Epidermal melanocyte (primary cell): ENCODE measurements around the gene PLPP7.
"Not testable (repeated sequence)": the region's sequence is repeated elsewhere in the genome, so short reads cannot be mapped to it uniquely, and the experiment has no call there.

ENCODE experiments used
- DNase-seq: peaks from one replicate; pipeline ENCODE4 v3.0.0; 2011; ENCODE audit warnings: low spot score; ENCODE audit not compliant: insufficient read length

PLPP7 gene

GRCh38 chr9:131289301-131290035 lies at the start of gene PLPP7:
Gene PLPP7 (plus strand): TSS chr9:131289723. CDS start chr9:131289998, 275 bp downstream.
- DNase-seq, result peak; percentile 91

DNA sequence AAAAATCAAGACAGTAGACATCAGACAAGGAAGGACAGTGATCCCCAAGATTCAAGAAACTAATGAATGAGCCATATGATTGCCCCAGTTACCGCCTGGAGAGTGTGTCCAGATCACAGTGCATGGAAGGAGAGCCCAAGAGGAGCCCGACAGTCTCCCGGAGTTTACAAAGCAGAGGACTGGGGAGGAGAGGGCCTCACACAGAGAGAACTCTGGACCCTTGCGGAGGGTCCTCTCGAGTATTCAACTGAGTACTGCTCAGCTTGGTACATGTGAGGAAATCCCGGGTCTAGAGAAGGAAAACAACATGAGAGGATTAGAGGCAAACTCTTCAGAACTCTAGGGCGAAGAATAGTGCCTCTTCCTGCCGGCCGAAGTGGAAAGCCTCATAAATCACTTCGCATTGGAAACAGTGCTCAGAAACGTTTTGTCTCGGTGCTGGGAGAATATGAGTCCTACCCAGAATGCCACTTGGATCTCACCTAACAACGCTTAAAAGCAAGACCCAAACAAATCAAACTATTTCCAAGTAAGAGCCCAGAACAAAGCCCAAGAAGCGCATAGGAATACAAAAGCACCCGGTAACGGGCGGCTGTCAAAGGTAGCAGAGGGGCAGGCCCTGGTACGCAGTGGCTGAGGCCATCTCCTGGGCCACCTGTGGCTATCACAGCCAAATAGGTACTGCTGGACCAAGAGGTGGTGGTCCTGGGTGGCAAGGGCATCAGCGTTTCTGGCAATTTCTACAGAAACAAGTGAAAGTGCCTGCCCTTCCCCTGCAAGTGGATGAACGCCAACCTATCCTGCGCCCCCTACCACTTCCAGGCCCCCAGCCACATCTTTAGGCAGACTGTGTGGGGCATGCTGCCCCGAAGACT lies 49.2 kb upstream of the PLPP7 start:
- no peak for DNase-seq

- DNase-seq, result not testable (repeated sequence)
Measured at GRCh38 chr9:131244331-131244730, 45.2 kb upstream of the PLPP7 start.

- no peak for DNase-seq
Measured at GRCh38 chr9:131246618-131247017, 42.9 kb upstream of the PLPP7 start.

DNA sequence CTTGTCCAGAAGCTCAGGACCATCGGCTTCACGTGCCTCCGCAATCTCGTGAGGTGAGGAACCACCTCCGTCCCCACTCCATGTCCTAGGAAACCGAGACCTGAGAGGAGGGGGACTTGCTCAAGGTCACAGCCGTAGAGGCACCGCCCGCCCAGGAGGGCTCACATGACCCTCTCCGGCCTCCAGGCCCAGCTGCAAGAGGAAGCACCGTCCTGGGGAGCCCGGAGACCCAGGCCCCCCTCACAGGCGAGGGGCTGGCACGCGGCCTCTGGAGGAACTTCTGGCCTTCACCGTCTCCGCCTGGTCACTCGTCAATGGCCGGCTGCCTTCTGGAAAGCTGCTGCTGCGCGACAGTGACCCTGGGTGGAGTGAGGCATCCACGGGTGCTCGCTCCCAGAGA lies 37.4 kb upstream of the PLPP7 start:
- DNase-seq, result no peak

DNA sequence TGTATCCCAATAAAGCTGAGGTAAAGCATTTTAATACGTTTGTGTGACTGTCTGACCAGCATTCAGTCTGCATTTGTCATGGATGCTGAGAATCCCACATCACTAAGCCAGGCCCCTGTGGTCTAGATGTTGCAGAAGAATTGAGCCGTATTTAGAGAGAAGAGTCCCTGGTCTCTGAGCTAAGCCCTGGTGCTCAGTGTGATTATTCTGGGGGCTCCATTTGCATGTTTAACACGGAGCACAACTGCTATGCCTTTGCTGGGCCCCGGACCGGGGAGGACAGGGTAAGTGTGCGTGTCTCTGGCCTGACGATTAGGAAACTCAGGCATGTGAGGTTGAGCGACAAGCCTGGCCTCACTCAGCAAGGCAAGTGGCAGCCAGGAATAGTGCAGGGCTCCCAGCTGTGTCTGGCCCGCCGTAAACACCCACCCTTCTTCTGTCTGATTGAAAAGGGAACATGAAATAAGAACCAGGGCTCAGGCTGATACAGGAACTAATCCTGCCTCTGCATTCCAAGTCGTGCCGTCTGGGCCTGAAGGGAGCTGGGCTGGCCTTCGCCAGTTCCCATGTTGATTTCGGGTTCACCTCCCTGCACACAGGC lies 35.5 kb upstream of the PLPP7 start:
- DNase-seq, result peak; percentile 16

GRCh38 chr9:131254626-131255025 lies 34.9 kb upstream of the PLPP7 start:
- DNase-seq, result no peak

- no peak for DNase-seq
Measured at GRCh38 chr9:131255676-131256197, 33.8 kb upstream of the PLPP7 start.

GRCh38 chr9:131257266-131258025 lies 32.1 kb upstream of the PLPP7 start:
- DNase-seq, result peak; percentile 8

DNA sequence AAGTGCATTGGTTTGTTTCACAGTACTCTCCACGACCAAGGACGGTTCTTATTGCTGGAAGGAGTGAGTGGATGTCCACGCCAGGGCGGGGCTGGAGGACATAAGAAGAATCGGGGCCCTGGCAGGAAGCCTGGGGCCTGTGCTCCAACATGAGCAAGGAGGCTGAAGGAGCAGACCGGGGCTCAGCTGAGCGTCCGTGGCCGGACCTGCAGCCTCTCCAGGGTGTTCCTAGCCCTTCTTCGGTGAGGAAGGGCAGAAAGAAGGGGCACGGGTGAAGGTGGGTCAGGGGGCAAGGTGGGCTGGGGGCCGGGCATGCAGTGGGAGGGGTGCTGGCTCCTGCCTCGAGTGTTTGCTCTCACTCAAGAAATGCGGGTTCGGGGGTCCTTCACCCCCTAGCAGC lies 31.3 kb upstream of the PLPP7 start:
- DNase-seq, result no peak

GRCh38 chr9:131258698-131259431 lies 30.7 kb upstream of the PLPP7 start:
- no peak for DNase-seq

DNA sequence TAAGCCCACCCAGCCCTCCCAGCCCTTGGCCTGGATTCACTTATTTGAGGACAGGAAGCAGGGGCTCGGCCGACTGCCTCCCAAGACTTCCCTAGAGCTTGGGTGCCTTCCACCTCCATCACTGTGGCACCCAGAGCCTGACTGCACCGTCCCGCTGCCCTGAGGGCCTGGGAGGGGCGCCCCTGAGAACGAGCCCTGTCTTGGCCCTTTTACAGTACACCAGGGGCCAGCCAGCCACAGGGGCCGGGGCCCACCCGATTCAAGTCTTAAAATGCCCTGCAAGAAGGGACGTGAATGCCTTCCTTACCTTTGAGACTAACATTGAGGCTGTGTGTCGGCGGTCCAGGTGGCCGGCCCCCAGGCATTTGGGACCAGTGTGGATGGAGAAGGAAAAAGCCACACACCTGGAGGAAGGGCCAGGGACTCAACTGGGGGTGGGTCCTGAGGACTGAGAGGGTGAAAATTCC lies 30.1 kb upstream of the PLPP7 start:
- DNase-seq, result peak; percentile 5

GRCh38 chr9:131259916-131260597 lies 29.5 kb upstream of the PLPP7 start:
- peak; percentile 9 for DNase-seq

GRCh38 chr9:131260751-131261452 lies 28.6 kb upstream of the PLPP7 start:
- peak; percentile 8 for DNase-seq

DNA sequence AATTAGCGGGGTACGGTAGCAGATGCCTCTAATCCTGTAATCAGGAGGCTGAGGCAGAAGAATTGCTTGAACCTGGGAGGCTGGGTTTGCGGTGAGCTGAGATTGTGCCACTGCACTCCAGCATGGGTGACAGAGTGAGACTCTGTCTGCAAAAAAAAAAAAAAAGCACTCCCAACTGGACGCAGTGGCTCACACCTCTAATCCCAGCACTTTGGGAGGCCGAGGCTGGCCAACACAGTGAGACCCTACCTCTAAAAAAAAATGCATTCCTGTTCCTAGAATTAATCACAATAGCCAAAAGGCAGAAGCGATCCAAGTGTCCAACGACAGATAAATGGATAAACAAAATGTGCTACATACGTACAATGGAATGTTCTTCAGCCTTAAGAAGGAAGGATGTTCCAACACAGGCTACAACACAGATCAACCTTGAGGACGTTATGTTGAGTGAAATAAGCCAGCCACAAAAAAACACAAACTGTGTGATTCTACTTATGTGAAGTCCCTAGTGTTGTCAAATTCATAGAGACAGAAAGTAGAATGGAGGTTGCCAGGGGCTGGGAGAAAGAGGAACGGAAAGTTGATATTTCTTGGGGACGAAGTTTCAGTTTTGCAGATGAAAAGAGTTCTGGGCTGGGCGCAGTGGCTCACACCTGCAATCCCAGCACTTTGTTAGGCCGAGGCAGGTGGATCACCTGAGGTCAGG lies 27.0 kb upstream of the PLPP7 start:
- no peak for DNase-seq

GRCh38 chr9:131263033-131263343 lies 26.5 kb upstream of the PLPP7 start:
- DNase-seq, result not testable (repeated sequence)

GRCh38 chr9:131263701-131264100 lies 25.8 kb upstream of the PLPP7 start:
- DNase-seq, result peak; percentile 10

DNA sequence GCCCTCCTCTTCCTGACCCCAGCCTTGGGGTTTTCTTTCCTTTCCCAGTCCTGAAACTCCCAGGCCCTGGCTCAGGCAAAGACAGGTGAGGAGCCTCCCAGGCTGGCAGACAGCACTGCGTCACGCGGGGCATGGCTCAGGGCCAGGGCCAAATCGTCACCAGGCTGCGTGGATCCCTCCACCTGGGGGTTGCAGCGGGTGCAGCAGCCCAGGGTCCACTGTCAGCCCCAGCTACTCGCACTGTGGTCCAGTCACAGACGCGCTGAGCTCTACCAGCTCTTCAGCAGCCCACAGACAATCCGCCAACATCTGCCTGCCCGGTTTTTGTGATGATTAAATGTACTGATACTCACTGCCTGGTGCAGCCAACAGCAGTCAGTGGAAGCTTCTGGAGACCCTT lies 25.3 kb upstream of the PLPP7 start:
- DNase-seq, result peak; percentile 10
